ENCODE measurements around the gene SHOC2. TPM values are rescaled to one million over a fixed set of nuclear protein-coding genes. Genes with fewer than 3 reads are reported as not detected.

SHOC2 gene
- polyA plus RNA-seq, 1 of the 3 experiments (the other 2 are of a cell fraction), result 6.9 TPM

DNA sequence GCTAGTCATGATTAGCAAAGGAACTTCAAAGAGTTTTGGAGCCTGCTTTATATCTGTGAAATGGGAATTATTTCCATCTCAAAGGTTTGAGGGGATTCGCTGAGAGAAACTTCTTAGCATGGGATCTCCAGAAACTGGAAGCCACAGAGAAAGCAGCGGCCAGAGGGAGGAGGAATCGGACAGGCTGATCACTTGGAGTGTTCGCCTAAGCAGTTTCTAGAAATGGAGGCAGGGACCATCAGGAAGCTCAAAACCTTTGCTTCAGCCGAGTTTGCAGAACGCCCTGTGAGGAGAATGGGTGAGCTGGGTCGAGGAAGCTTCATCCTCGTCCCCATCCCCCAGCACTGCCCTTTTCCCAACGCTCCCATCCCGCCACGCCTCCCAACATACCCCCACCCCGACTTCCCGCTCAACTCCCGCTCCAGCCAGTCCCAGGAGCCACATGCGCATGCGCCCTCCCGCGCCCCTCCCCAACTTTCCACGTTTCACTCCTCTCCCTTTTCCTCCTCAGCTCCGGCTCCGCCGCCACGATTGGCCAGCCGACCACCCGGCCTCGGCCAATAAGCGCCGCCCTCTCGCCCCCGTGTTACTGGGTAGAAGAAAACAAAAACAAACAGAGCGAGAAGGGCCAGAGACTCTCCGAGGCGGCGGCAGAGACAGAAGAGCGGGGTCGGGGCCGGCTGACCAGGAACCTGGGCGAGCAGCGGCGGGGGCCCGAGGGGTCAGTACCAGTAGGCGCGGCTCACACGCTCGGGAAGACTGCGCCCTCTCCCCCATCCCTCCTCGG lies 47.9 kb upstream of the SHOC2 start, which contains the start of gene PDCD4 (continued):
- TF ChIP-seq, protein P1, sequence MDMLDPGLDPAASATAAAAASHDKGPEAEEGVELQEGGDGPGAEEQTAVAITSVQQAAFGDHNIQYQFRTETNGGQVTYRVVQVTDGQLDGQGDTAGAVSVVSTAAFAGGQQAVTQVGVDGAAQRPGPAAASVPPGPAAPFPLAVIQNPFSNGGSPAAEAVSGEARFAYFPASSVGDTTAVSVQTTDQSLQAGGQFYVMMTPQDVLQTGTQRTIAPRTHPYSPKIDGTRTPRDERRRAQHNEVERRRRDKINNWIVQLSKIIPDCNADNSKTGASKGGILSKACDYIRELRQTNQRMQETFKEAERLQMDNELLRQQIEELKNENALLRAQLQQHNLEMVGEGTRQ (IDR thresholded peaks at IDR 0.05; ENCODE audit: borderline replicate concordance, low read depth, low read length), result no peak
- TF ChIP-seq NRF1 (IDR thresholded peaks at IDR 0.05; ENCODE audit: low read depth, low read length) (peak; percentile 84), RFX5 (IDR thresholded peaks at IDR 0.05; ENCODE audit: low read length) (peak; percentile 98), TEAD4 (IDR thresholded peaks at IDR 0.05; ENCODE audit: borderline replicate concordance, insufficient read depth) (no peak), SIN3A (IDR thresholded peaks at IDR 0.05; ENCODE audit: borderline replicate concordance, low read depth, low read length) (no peak), FOSL2 (IDR thresholded peaks at IDR 0.05; ENCODE audit: borderline replicate concordance, low read depth) (no peak), TCF12 (IDR thresholded peaks at IDR 0.05) (no peak), NFIC (IDR thresholded peaks at IDR 0.05; ENCODE audit: borderline replicate concordance) (no peak)
- TF ChIP-seq, protein P2, sequence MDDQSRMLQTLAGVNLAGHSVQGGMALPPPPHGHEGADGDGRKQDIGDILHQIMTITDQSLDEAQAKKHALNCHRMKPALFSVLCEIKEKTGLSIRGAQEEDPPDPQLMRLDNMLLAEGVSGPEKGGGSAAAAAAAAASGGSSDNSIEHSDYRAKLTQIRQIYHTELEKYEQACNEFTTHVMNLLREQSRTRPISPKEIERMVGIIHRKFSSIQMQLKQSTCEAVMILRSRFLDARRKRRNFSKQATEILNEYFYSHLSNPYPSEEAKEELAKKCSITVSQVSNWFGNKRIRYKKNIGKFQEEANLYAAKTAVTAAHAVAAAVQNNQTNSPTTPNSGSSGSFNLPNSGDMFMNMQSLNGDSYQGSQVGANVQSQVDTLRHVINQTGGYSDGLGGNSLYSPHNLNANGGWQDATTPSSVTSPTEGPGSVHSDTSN (IDR thresholded peaks at IDR 0.05), result no peak
- TF ChIP-seq, protein P3, sequence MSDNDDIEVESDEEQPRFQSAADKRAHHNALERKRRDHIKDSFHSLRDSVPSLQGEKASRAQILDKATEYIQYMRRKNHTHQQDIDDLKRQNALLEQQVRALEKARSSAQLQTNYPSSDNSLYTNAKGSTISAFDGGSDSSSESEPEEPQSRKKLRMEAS (IDR thresholded peaks at IDR 0.05; ENCODE audit: low read depth), result peak; percentile 82

DNA sequence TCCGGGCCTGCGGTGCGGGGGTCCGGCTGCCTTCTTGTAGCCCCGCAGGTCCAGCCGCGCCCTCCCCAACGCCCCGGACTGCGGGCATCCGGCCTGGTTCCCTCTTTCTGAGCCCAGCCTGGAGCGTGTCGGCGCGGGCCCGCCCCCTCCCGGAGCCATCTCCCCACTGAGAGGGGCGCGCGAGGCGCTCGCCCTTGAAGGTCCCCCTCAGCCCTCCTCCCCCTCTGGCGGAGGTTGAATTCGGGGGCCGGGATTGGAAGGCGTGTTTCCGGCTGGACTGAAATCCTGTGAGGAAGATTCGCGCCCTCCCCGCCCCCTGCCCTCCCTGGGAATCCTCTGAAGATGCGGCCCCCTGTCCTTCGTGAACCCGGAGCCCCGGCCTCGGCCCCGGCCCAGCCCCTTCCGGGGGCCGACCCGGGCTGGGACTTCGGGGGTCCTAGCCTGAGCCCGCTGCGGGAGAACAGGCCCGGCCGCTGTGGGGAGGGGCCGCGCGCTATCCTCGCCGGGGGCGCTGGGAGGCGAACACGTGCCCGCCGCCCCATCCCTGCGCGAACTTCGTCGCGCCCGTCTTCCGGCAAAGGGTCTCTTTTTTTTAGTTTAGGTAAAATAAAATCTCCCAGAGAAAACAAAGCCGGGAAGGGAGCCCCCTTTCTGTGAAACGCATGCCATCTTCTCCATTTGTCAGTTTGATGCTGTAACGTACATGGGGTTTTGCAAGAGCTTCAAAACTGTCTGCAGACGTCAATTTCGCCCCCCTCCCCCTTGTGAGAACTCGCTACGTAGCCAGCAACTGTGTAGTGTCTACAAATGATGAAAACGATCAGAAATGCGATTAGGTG lies 47.0 kb upstream of the SHOC2 start:
- CTCF ChIA-PET, result interaction anchor here (0.5 to 1.4 kb wide), 13 partner anchors 14 to 262 kb away, joined by 3 to 5 read pairs (median 3); no protein-coding TSS in a partner anchor
- peaks cover 36% of the 10 kb centered on the region for H3K79me2 ChIP-seq (ENCODE audit: insufficient read depth)
- no peak for TF ChIP-seq FOXJ3 (CRISPR knock-in tag; IDR thresholded peaks at IDR 0.05)
- TF ChIP-seq TCF12 (IDR thresholded peaks at IDR 0.05), result no peak
- no peak for TF ChIP-seq JUND (IDR thresholded peaks at IDR 0.05)
- no peak for TF ChIP-seq NRF1 (IDR thresholded peaks at IDR 0.05; ENCODE audit: low read depth, low read length)
- TF ChIP-seq, protein P4, sequence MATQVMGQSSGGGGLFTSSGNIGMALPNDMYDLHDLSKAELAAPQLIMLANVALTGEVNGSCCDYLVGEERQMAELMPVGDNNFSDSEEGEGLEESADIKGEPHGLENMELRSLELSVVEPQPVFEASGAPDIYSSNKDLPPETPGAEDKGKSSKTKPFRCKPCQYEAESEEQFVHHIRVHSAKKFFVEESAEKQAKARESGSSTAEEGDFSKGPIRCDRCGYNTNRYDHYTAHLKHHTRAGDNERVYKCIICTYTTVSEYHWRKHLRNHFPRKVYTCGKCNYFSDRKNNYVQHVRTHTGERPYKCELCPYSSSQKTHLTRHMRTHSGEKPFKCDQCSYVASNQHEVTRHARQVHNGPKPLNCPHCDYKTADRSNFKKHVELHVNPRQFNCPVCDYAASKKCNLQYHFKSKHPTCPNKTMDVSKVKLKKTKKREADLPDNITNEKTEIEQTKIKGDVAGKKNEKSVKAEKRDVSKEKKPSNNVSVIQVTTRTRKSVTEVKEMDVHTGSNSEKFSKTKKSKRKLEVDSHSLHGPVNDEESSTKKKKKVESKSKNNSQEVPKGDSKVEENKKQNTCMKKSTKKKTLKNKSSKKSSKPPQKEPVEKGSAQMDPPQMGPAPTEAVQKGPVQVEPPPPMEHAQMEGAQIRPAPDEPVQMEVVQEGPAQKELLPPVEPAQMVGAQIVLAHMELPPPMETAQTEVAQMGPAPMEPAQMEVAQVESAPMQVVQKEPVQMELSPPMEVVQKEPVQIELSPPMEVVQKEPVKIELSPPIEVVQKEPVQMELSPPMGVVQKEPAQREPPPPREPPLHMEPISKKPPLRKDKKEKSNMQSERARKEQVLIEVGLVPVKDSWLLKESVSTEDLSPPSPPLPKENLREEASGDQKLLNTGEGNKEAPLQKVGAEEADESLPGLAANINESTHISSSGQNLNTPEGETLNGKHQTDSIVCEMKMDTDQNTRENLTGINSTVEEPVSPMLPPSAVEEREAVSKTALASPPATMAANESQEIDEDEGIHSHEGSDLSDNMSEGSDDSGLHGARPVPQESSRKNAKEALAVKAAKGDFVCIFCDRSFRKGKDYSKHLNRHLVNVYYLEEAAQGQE (IDR thresholded peaks at IDR 0.05; ENCODE audit: low read depth, low read length), result no peak
- peak; percentile 22 for TF ChIP-seq CHD2 (IDR thresholded peaks at IDR 0.05; ENCODE audit: low read length, partially characterized antibody)
- TF ChIP-seq TAF1 (IDR thresholded peaks at IDR 0.05; ENCODE audit: borderline replicate concordance, low read depth, low read length), result no peak; the same call in 1 of the 2 replicates
- TF ChIP-seq SIN3A (IDR thresholded peaks at IDR 0.05; ENCODE audit: borderline replicate concordance, low read depth, low read length), result no peak; the same call in 1 of the 2 replicates
- TF ChIP-seq, protein P2 (IDR thresholded peaks at IDR 0.05), result no peak
- TF ChIP-seq RFX5 (IDR thresholded peaks at IDR 0.05; ENCODE audit: low read length), result peak; percentile 23; the same call in 1 of the 2 replicates
- TF ChIP-seq, protein P5, sequence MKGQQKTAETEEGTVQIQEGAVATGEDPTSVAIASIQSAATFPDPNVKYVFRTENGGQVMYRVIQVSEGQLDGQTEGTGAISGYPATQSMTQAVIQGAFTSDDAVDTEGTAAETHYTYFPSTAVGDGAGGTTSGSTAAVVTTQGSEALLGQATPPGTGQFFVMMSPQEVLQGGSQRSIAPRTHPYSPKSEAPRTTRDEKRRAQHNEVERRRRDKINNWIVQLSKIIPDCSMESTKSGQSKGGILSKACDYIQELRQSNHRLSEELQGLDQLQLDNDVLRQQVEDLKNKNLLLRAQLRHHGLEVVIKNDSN (IDR thresholded peaks at IDR 0.05; ENCODE audit: borderline replicate concordance, low read depth), result no peak
- no peak for TF ChIP-seq FOSL2 (IDR thresholded peaks at IDR 0.05; ENCODE audit: borderline replicate concordance, low read depth)
- TF ChIP-seq YY1 (IDR thresholded peaks at IDR 0.05; ENCODE audit: low read depth), result no peak; the same call in 1 of the 2 replicates
- TF ChIP-seq RXRA (IDR thresholded peaks at IDR 0.05; ENCODE audit: borderline replicate concordance, low read depth), result no peak
- TF ChIP-seq FOXM1 (IDR thresholded peaks at IDR 0.05; ENCODE audit: low read depth), result no peak
- TF ChIP-seq NFIC (IDR thresholded peaks at IDR 0.05; ENCODE audit: borderline replicate concordance), result no peak

More for the DNA sequence above, 47.0 kb upstream of the SHOC2 start:
- peak overlapping the region; percentile 74 to 91 for H3K4me3 ChIP-seq (ENCODE audit: low read depth in 2 of 2, low read length in 1 of 2)
- DNase-seq, result peak; percentile 86
- H3F3A ChIP-seq (replicated peaks; ENCODE audit: insufficient read depth), result peaks cover 3% of the 10 kb centered on the region
- peak overlapping the region; percentile 86 for H3K4me2 ChIP-seq
- peak overlapping the region; percentile 88 for H3K9ac ChIP-seq
- H3K27me3 ChIP-seq (ENCODE audit: insufficient read depth), result no peaks in the 10 kb centered on the region
- 1% methylated on average over 26 of the region's 70 CpGs for WGBS (ENCODE audit: low lambda C conversion rate)
- H3K4me1 ChIP-seq (ENCODE audit: control insufficient read depth in 1 of 2, insufficient read depth in 2 of 2, low read depth in 1 of 2, low read length in 1 of 2), result peaks cover 0 to 27% of the 10 kb centered on the region in 2 experiments; a peak in 2 of 4 replicates
- H3K36me3 ChIP-seq (replicated peaks in 1 of 2; ENCODE audit: control insufficient read depth in 1 of 2, insufficient read depth in 2 of 2, low read length in 1 of 2), result peaks cover 13 to 14% of the 10 kb centered on the region in 2 experiments
- H3K9me2 ChIP-seq, result no peaks in the 10 kb centered on the region
- POLR2A ChIA-PET, result interaction anchor here (1.0 to 1.4 kb wide), 6 partner anchors 12 to 84 kb away, joined by 3 to 12 read pairs (median 4); partner anchors contain the start of genes BBIP1 and SHOC2
- H3K9me3 ChIP-seq, result no peaks in the 10 kb centered on the region
- peak overlapping the region; percentile 61 for H2AFZ ChIP-seq (ENCODE audit: low read depth)
- H3K27ac ChIP-seq (ENCODE audit: low read depth in 2 of 2, low read length in 1 of 2), result peak overlapping the region; percentile 88 to 97
- H4K20me1 ChIP-seq (ENCODE audit: insufficient read depth), result peaks cover 13% of the 10 kb centered on the region; the same call in 1 of the 2 replicates

Data from SK-N-SH (cell line).